NB4 (cell line): ENCODE measurements around the gene GNPNAT1.

Experiments
- DNase-seq: peaks from one replicate; pipeline ENCODE4 v3.0.0; 2010; ENCODE audit warnings: low read depth
- H3K4me3 ChIP-seq: one replicate; pipeline ENCODE4 v1.5.1; 2011; ENCODE audit warnings: mild to moderate bottlenecking, low read depth, low read length, moderate library complexity
- CTCF ChIP-seq: IDR thresholded peaks from one replicate; pipeline ENCODE4 v1.5.1; 2012; ENCODE audit warnings: low read depth, low read length
- MYC ChIP-seq: IDR thresholded peaks from 2 replicates; pipeline ENCODE4 v1.6.1; 2011; ENCODE audit warnings: low read depth, low read length
- POLR2A ChIP-seq: IDR thresholded peaks from 2 replicates; pipeline ENCODE4 v1.6.1; 2011; ENCODE audit warnings: mild to moderate bottlenecking; ENCODE audit not compliant: insufficient read length; ENCODE audit errors: extremely low read depth
- TF ChIP-seq, protein P1 (sequence below): IDR thresholded peaks from 2 replicates; pipeline ENCODE4 v1.6.1; 2011; ENCODE audit warnings: low read depth, low read length

Gene GNPNAT1

DNA sequence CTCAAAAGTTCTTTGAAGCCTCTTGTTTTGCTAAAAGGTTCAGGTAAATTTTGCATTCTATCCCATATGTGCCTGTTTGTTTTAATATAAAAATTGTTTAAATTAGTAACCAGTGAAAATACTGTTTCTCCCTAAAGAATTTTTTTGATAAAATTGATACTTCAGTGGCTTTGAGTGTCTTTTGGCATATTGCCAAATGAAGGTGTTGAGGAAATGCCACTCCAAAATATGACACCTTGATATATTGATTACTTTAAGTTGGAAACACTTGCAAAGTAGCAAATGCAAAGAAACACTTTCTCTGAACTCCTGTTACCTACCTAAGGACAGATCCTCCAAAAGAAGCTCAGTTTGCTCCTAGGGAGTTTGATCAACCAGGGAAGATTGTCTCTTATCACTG, 53.0 kb downstream of the GNPNAT1 start:
- H3K4me3 ChIP-seq = no peak overlapping the region
- no peak for DNase-seq
- TF ChIP-seq MYC (no peak), POLR2A (no peak), CTCF (no peak)
- TF ChIP-seq, protein P1, sequence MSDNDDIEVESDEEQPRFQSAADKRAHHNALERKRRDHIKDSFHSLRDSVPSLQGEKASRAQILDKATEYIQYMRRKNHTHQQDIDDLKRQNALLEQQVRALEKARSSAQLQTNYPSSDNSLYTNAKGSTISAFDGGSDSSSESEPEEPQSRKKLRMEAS = no peak

DNA sequence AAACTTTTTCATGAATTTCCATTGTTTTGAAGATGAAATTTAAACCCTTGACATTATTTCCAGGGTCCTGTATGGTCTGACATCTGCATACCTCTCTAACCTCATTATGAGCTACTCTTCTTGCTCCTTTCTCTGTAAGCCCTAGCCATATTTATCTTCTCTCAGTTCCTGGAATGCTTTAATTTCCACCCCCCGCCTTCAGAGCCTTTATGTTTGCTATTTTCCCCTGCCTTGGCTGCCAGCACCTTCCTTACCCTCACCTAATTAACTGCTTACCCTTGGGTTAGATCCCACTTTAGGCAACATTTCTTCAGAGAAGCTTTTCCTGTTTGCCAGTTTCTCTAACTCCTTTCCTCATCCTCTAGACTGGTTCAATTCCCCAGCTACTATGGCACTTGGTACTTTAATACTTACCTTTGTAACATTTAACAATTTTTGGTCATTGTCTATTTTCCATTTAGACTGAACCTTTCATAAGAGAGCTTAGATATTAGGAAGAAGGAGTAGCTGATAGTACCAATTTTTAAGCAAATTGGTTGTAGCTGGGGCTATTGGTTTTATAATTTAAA, 55.4 kb downstream of the GNPNAT1 start:
- H3K4me3 ChIP-seq = no peak overlapping the region
- no peak for TF ChIP-seq CTCF
- TF ChIP-seq POLR2A = no peak
- DNase-seq = no peak

- no peak for DNase-seq
Measured at GRCh38 chr14:52733824-52734223, 57.6 kb downstream of the GNPNAT1 start.

DNA sequence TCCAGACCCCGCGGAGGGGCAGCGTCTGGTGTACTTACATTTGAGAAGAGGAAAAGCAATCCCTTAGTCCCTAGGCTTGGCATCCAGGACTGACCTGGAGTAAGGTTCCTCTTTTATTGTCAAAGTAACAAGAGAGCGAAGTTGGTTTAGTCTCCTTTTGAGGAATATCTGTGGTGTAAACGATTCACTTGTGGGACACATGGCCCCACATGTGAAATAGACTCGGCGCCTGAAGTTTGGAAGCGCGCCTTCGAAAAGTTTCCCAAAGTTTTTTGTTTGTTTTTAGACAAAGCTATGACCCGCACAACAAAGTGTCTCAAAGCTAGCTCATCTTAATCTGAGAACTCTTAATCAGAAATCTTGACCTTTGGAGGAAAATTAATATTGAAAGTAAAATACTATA, 60.7 kb downstream of the GNPNAT1 start:
- H3K4me3 ChIP-seq = peak overlapping the region; percentile 83
- DNase-seq = no peak
- TF ChIP-seq MYC (no peak), CTCF (no peak), POLR2A (no peak)
- TF ChIP-seq, protein P1 = no peak

More at GRCh38 chr14:52733824-52734223, 57.6 kb downstream of the GNPNAT1 start:
- TF ChIP-seq MYC = no peak
- TF ChIP-seq, protein P1 = no peak
- no peak for TF ChIP-seq CTCF
- no peak for TF ChIP-seq POLR2A
- H3K4me3 ChIP-seq = no peak overlapping the region

- H3K4me3 ChIP-seq = peak within 1 kb of the TSS; percentile 83
- TF ChIP-seq, protein P1 = peak; percentile 26; the same call in 1 of the 2 replicates
- TF ChIP-seq POLR2A (peak; percentile 68), CTCF (no peak)
- peak; percentile 98 for DNase-seq
Measured at GRCh38 chr14:52729925-52730708, 61.3 kb downstream of the GNPNAT1 start, which contains the start of gene STYX. STYX (plus strand) TSS chr14:52730166; CDS start chr14:52730475, 309 bp downstream.
